Astrocyte (in vitro differentiated cells and primary cell): ENCODE data around the gene DFFA.
"Not testable (repeated sequence)": the region's sequence is repeated elsewhere in the genome, so short reads cannot be mapped to it uniquely, and the experiment has no call there.

ENCODE experiments used
- EZH2 ChIP-seq: IDR thresholded peaks from 2 replicates; pipeline ENCODE4 v1.6.1; 2012; ENCODE audit warnings: mild to moderate bottlenecking, low read length, inconsistent platforms; ENCODE audit not compliant: insufficient read depth
- TF ChIP-seq, protein P1 (sequence below): IDR thresholded peaks from 2 replicates; pipeline ENCODE4 v1.5.1; 2011; ENCODE audit warnings: low read depth, mild to moderate bottlenecking, inconsistent platforms, low read length, moderate library complexity; ENCODE audit not compliant: insufficient read depth

DNA sequence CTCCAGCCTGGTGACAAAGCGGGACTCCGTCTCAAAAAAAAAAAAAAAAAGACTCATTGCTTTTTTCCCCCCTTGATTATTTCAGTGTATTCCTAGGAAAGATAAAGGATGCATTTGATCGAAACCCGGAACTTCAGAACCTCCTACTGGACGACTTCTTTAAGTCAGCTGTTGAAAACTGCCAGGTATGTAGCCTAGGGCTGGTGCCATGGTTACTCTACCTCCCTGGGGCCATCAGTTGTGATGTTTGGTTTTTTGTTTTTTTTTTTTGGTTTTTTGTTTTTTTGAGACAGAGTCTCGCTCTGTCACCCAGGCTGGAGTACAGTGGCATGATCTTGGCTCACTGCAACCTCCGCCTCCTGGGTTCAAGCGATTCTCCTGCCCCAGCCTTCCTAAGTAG is 53.6 kb downstream of the DFFA start:
- TF ChIP-seq, protein P1, sequence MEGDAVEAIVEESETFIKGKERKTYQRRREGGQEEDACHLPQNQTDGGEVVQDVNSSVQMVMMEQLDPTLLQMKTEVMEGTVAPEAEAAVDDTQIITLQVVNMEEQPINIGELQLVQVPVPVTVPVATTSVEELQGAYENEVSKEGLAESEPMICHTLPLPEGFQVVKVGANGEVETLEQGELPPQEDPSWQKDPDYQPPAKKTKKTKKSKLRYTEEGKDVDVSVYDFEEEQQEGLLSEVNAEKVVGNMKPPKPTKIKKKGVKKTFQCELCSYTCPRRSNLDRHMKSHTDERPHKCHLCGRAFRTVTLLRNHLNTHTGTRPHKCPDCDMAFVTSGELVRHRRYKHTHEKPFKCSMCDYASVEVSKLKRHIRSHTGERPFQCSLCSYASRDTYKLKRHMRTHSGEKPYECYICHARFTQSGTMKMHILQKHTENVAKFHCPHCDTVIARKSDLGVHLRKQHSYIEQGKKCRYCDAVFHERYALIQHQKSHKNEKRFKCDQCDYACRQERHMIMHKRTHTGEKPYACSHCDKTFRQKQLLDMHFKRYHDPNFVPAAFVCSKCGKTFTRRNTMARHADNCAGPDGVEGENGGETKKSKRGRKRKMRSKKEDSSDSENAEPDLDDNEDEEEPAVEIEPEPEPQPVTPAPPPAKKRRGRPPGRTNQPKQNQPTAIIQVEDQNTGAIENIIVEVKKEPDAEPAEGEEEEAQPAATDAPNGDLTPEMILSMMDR, result not testable (repeated sequence)
- TF ChIP-seq EZH2, result not testable (repeated sequence)
